SK-N-SH (cell line): Measurements from ENCODE around the gene LAMA4.

Experiments used
- CTCF ChIP-seq: fragments of 200-600 bp; sonication (generic); IDR thresholded peaks from 2 replicates; pipeline ENCODE4 v1.6.1; 2017; ENCODE audit warnings: antibody characterized with exemption, mild to moderate bottlenecking, moderate library complexity
- EZH2phosphoT487 ChIP-seq: fragments of 200-600 bp; sonication (generic); IDR thresholded peaks from 2 replicates; pipeline ENCODE4 v1.6.1; 2017; ENCODE audit warnings: low read depth, mixed run types, mild to moderate bottlenecking, antibody characterized with exemption, moderate library complexity, borderline replicate concordance
- GABPA ChIP-seq: IDR thresholded peaks from 2 replicates; pipeline ENCODE4 v1.4.0; 2012; ENCODE audit warnings: low read depth, mild to moderate bottlenecking
- MAX ChIP-seq: IDR thresholded peaks from 2 replicates; pipeline ENCODE4 v1.4.0; 2012; ENCODE audit warnings: low read depth
- NFIC ChIP-seq: IDR thresholded peaks from 2 replicates; pipeline ENCODE4 v1.4.0; 2012; ENCODE audit warnings: borderline replicate concordance
- NRF1 ChIP-seq: IDR thresholded peaks from 2 replicates; pipeline ENCODE4 v1.6.1; 2012; ENCODE audit warnings: low read depth, mild to moderate bottlenecking, low read length
- POLR2AphosphoS5 ChIP-seq: IDR thresholded peaks from 2 replicates; pipeline ENCODE4 v1.6.1; 2012; ENCODE audit warnings: low read depth, low read length
- RFX5 ChIP-seq: IDR thresholded peaks from 2 replicates; pipeline ENCODE4 v1.6.1; 2012; ENCODE audit warnings: mild to moderate bottlenecking, improper control_type of control experiment, low read length
- SIN3A ChIP-seq: IDR thresholded peaks from 2 replicates; pipeline ENCODE4 v1.6.1; 2012; ENCODE audit warnings: low read depth, mild to moderate bottlenecking, low read length, moderate library complexity, borderline replicate concordance
- SMC3 ChIP-seq: IDR thresholded peaks from 2 replicates; pipeline ENCODE4 v1.6.1; 2012; ENCODE audit warnings: low read depth, low read length, improper control_type of control experiment
- TAF1 ChIP-seq: IDR thresholded peaks from 2 replicates; pipeline ENCODE4 v1.6.1; 2012; ENCODE audit warnings: low read depth, mild to moderate bottlenecking, low read length, moderate library complexity, borderline replicate concordance
- USF1 ChIP-seq: IDR thresholded peaks from 2 replicates; pipeline ENCODE4 v1.4.0; 2012; ENCODE audit warnings: low read depth, borderline replicate concordance
- ZBTB33 ChIP-seq: IDR thresholded peaks from 2 replicates; pipeline ENCODE4 v1.4.0; 2012; ENCODE audit warnings: low read depth, borderline replicate concordance
- TF ChIP-seq, protein P1 (sequence below): IDR thresholded peaks from 2 replicates; pipeline ENCODE4 v1.6.1; 2012; ENCODE audit warnings: mild to moderate bottlenecking, low read depth, low read length, moderate library complexity

DNA sequence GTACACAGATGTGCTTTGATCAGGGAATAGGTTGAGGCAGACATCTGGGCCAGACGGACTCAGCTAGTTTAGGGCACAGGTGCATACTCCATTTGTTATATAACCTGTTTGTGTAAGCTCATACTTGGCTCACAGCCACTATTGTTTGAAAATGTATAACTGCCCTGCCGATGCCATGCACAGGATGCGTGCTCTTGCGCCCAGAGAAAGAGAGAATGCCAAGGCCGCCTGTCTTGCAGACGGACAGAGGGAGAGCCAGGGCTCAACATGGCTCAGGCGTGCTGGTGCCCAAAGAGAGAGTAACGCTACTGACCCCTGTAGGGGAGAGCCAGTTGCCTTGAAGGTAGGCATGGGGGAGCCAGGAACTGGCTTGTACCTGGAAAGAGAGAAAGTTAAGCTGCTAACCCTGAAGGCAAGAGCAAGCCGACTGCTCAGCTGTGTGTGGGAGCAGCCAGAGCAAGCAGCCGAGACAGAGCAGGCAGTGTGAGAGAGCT, 109.2 kb downstream of the LAMA4 start:
- TF ChIP-seq SMC3 (no peak), CTCF (no peak), GABPA (no peak), POLR2AphosphoS5 (no peak), TAF1 (no peak), RFX5 (no peak), NFIC (no peak), SIN3A (no peak), EZH2phosphoT487 (no peak), MAX (no peak), USF1 (no peak), NRF1 (no peak), ZBTB33 (no peak)
- TF ChIP-seq, protein P1, sequence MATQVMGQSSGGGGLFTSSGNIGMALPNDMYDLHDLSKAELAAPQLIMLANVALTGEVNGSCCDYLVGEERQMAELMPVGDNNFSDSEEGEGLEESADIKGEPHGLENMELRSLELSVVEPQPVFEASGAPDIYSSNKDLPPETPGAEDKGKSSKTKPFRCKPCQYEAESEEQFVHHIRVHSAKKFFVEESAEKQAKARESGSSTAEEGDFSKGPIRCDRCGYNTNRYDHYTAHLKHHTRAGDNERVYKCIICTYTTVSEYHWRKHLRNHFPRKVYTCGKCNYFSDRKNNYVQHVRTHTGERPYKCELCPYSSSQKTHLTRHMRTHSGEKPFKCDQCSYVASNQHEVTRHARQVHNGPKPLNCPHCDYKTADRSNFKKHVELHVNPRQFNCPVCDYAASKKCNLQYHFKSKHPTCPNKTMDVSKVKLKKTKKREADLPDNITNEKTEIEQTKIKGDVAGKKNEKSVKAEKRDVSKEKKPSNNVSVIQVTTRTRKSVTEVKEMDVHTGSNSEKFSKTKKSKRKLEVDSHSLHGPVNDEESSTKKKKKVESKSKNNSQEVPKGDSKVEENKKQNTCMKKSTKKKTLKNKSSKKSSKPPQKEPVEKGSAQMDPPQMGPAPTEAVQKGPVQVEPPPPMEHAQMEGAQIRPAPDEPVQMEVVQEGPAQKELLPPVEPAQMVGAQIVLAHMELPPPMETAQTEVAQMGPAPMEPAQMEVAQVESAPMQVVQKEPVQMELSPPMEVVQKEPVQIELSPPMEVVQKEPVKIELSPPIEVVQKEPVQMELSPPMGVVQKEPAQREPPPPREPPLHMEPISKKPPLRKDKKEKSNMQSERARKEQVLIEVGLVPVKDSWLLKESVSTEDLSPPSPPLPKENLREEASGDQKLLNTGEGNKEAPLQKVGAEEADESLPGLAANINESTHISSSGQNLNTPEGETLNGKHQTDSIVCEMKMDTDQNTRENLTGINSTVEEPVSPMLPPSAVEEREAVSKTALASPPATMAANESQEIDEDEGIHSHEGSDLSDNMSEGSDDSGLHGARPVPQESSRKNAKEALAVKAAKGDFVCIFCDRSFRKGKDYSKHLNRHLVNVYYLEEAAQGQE: no peak
